H1 (cell line): Measurements from ENCODE around the gene SERPINA1. TPM values are rescaled to one million over a fixed set of nuclear protein-coding genes. Genes with fewer than 3 reads are reported as not detected.

Experiments
- CTCF ChIA-PET: fragments of 300-600 bp; sonication (Branson Sonifier 250); formaldehyde crosslinking; loops from one replicate; lab custom pipeline; 2021; ENCODE audit not compliant: partially characterized antibody; lab: Charles Lee
- POLR2A ChIA-PET: fragments of 300-600 bp; sonication (Branson Sonifier 250); formaldehyde crosslinking; loops from one replicate; lab custom pipeline; 2021; ENCODE audit warnings: inconsistent platforms; ENCODE audit not compliant: partially characterized antibody; lab: Charles Lee
- DNase-seq, 2 experiments: peaks; one replicate each; pipeline versions ENCODE4 v3.0.0 to v3.0.0-alpha.2; 2010 to 2022; ENCODE audit warnings: low spot score in 2 of 2, low read depth in 1 of 2, mixed read lengths in 1 of 2
- FAIRE-seq: peaks from 2 replicates; lab custom pipeline; 2011; peaks lifted over from hg19 to GRCh38; lab: Jason Lieb, UNC
- H2AFZ ChIP-seq: 2 replicates; pipeline ENCODE4 v1.8.1; 2012; ENCODE audit warnings: low read length, inconsistent platforms
- H2AK5ac ChIP-seq: 2 replicates; pipeline ENCODE4 v1.6.1; 2013; ENCODE audit warnings: low read depth, low read length
- H2BK120ac ChIP-seq: replicated peaks from 2 replicates; pipeline ENCODE3; 2013; ENCODE audit warnings: low read depth, low read length, inconsistent platforms
- H2BK12ac ChIP-seq: 2 replicates; pipeline ENCODE4 v1.6.1; 2013; ENCODE audit warnings: low read depth, low read length
- H2BK15ac ChIP-seq: 2 replicates; pipeline ENCODE4 v1.6.1; 2013; ENCODE audit warnings: low read length
- H2BK20ac ChIP-seq: 2 replicates; pipeline ENCODE4 v1.6.1; 2013; ENCODE audit warnings: low read length
- H2BK5ac ChIP-seq: 2 replicates; pipeline ENCODE4 v1.6.1; 2013; ENCODE audit warnings: low read depth, low read length
- H3K14ac ChIP-seq: 2 replicates; pipeline ENCODE4 v1.6.1; 2013; ENCODE audit warnings: inconsistent platforms; ENCODE audit not compliant: insufficient read length
- H3K18ac ChIP-seq: 2 replicates; pipeline ENCODE4 v1.6.1; 2013; ENCODE audit warnings: low read length; ENCODE audit errors: extremely low read depth
- H3K23ac ChIP-seq: 2 replicates; pipeline ENCODE4 v1.6.1; 2013; ENCODE audit warnings: inconsistent platforms; ENCODE audit not compliant: insufficient read length
- H3K23me2 ChIP-seq: 2 replicates; pipeline ENCODE4 v1.6.1; 2013; ENCODE audit warnings: low read depth, low read length
- H3K27ac ChIP-seq: 2 replicates; pipeline ENCODE4 v1.6.1; 2011; ENCODE audit warnings: low read depth, low read length, inconsistent platforms
- H3K27me3 ChIP-seq, 4 experiments: replicated peaks in 1 of 4; 1 replicate in 1 of 4; 2 replicates in 3 of 4; pipeline versions ENCODE4 v1.6.1 to v1.8.1; 2011 to 2013; ENCODE audit warnings: low read length in 3 of 4, mild to moderate bottlenecking in 3 of 4, inconsistent platforms in 2 of 4, mixed read lengths in 2 of 4, moderate library complexity in 1 of 4; ENCODE audit not compliant: control insufficient read depth in 3 of 4, insufficient read depth in 3 of 4; ENCODE audit errors: extremely low read depth in 1 of 4
- H3K36me3 ChIP-seq, 4 experiments: 2 replicates each; pipeline versions ENCODE4 v1.6.1 to v1.8.1; 2011 to 2013; ENCODE audit warnings: mild to moderate bottlenecking in 4 of 4, low read length in 3 of 4, moderate library complexity in 2 of 4, control low read depth in 1 of 4, inconsistent platforms in 1 of 4; ENCODE audit not compliant: insufficient read depth in 4 of 4, control insufficient read depth in 2 of 4
- H3K4ac ChIP-seq: replicated peaks from 2 replicates; pipeline ENCODE3; 2013; ENCODE audit warnings: low read length, low read depth, mixed read lengths, inconsistent platforms; ENCODE audit not compliant: insufficient read length
- H3K4me1 ChIP-seq, 4 experiments: replicated peaks in 1 of 4; 1 replicate in 1 of 4; 2 replicates in 3 of 4; pipeline versions ENCODE4 v1.6.1 to v1.8.1; 2011 to 2013; ENCODE audit warnings: low read length in 3 of 4, inconsistent platforms in 2 of 4, mixed read lengths in 1 of 4; ENCODE audit not compliant: insufficient read depth in 4 of 4, control insufficient read depth in 3 of 4
- H3K4me2 ChIP-seq, 2 experiments: 2 replicates each; pipeline versions ENCODE4 v1.6.1 to v1.8.1; 2011 to 2013; ENCODE audit warnings: low read depth in 2 of 2, low read length in 2 of 2, control low read depth in 1 of 2, inconsistent platforms in 1 of 2, mild to moderate bottlenecking in 1 of 2; ENCODE audit not compliant: insufficient read depth in 1 of 2
- H3K4me3 ChIP-seq, 4 experiments: fragments of 200-600, 300-600 bp in 1 of 4; sonication (generic), shearing (Covaris generic), sonication (Bioruptor Twin) in 1 of 4; 2 replicates each; pipeline versions ENCODE4 v1.5.1 to v1.8.1; 2011 to 2016; ENCODE audit warnings: low read length in 4 of 4, low read depth in 3 of 4, control low read depth in 2 of 4, inconsistent platforms in 2 of 4, mild to moderate bottlenecking in 2 of 4, mixed read lengths in 1 of 4, moderate library complexity in 1 of 4; ENCODE audit not compliant: insufficient read depth in 2 of 4; ENCODE audit errors: extremely low read depth in 1 of 4
- H3K56ac ChIP-seq: replicated peaks from 2 replicates; pipeline ENCODE3; 2013; ENCODE audit warnings: low read depth, mild to moderate bottlenecking, mixed read lengths, low read length, inconsistent platforms; ENCODE audit not compliant: insufficient read length
- H3K79me1 ChIP-seq: 2 replicates; pipeline ENCODE4 v1.6.1; 2013; ENCODE audit warnings: low read depth, low read length, control low read depth
- H3K79me2 ChIP-seq, 2 experiments: 2 replicates each; pipeline versions ENCODE4 v1.6.1 to v1.8.1; 2012 to 2013; ENCODE audit warnings: low read length in 2 of 2, mild to moderate bottlenecking in 2 of 2, inconsistent platforms in 1 of 2; ENCODE audit not compliant: insufficient read depth in 2 of 2, control insufficient read depth in 1 of 2
- H3K9ac ChIP-seq, 4 experiments: replicated peaks in 1 of 4; 1 replicate in 1 of 4; 2 replicates in 3 of 4; pipeline versions ENCODE4 v1.6.1 to v1.8.1; 2011 to 2013; ENCODE audit warnings: low read depth in 3 of 4, low read length in 3 of 4, control low read depth in 2 of 4, mild to moderate bottlenecking in 2 of 4, moderate library complexity in 2 of 4, inconsistent platforms in 1 of 4; ENCODE audit errors: extremely low read depth in 1 of 4
- H3K9me3 ChIP-seq, 2 experiments: 2 replicates each; pipeline versions ENCODE4 v1.6.1 to v1.8.1; 2012 to 2013; ENCODE audit warnings: mild to moderate bottlenecking in 2 of 2, moderate library complexity in 2 of 2, control low read depth in 1 of 2, inconsistent platforms in 1 of 2, low read depth in 1 of 2, low read length in 1 of 2, mixed read lengths in 1 of 2; ENCODE audit not compliant: insufficient read depth in 2 of 2
- H4K20me1 ChIP-seq, 2 experiments: replicated peaks in 1 of 2; 2 replicates each; pipeline versions ENCODE3 to v1.8.1; 2011 to 2013; ENCODE audit warnings: inconsistent platforms in 2 of 2, low read length in 2 of 2, mild to moderate bottlenecking in 1 of 2; ENCODE audit not compliant: insufficient read depth in 2 of 2, control insufficient read depth in 1 of 2
- H4K5ac ChIP-seq: 2 replicates; pipeline ENCODE4 v1.6.1; 2013; ENCODE audit warnings: low read length, low read depth, mixed read lengths, inconsistent platforms; ENCODE audit not compliant: insufficient read length
- H4K8ac ChIP-seq: 2 replicates; pipeline ENCODE4 v1.8.0; 2013; ENCODE audit warnings: mild to moderate bottlenecking, moderate library complexity, low read length, inconsistent platforms; ENCODE audit not compliant: insufficient read depth; ENCODE audit errors: extremely low read depth
- H4K91ac ChIP-seq: replicated peaks from 2 replicates; pipeline ENCODE3; 2013; ENCODE audit warnings: low read length, mixed read lengths, inconsistent platforms; ENCODE audit not compliant: insufficient read length
- ASH2L ChIP-seq: fragments of 200-600, 300-600 bp; sonication (generic); IDR thresholded peaks from one replicate; pipeline ENCODE4 v1.7.1; 2017; ENCODE audit warnings: low read length
- BCL11A ChIP-seq, 2 experiments: IDR thresholded peaks; one replicate each; pipeline ENCODE4 v1.6.1; 2011; ENCODE audit warnings: low read depth in 2 of 2, low read length in 2 of 2, mild to moderate bottlenecking in 2 of 2
- BRCA1 ChIP-seq: IDR thresholded peaks from 2 replicates; pipeline ENCODE4 v1.6.1; 2012; ENCODE audit warnings: low read depth, low read length, improper control_type of control experiment
- CTCF ChIP-seq, 3 experiments: IDR thresholded peaks; 1 replicate in 2 of 3; 2 replicates in 1 of 3; pipeline versions ENCODE4 v1.5.1 to v1.6.1; 2011; ENCODE audit warnings: low read length in 3 of 3, mild to moderate bottlenecking in 3 of 3, inconsistent platforms in 2 of 3, low read depth in 1 of 3, moderate library complexity in 1 of 3; ENCODE audit not compliant: insufficient read depth in 1 of 3; ENCODE audit errors: control extremely low read depth in 1 of 3
- KDM4A ChIP-seq: IDR thresholded peaks from one replicate; pipeline ENCODE4 v1.7.1; 2012; ENCODE audit warnings: low read depth, mild to moderate bottlenecking, moderate library complexity, low read length, inconsistent platforms; ENCODE audit not compliant: severe bottlenecking
- MAFK ChIP-seq: IDR thresholded peaks from 2 replicates; pipeline ENCODE4 v1.6.1; 2012; ENCODE audit warnings: low read depth, mild to moderate bottlenecking, improper control_type of control experiment, low read length
- POLR2AphosphoS5 ChIP-seq: IDR thresholded peaks from 2 replicates; pipeline ENCODE4 v1.6.1; 2011; ENCODE audit warnings: low read depth, low read length
- RBBP5 ChIP-seq: IDR thresholded peaks from 2 replicates; pipeline ENCODE4 v1.7.1; 2012; ENCODE audit warnings: low read depth, mild to moderate bottlenecking, inconsistent platforms, low read length, moderate library complexity, borderline replicate concordance
- SRF ChIP-seq: IDR thresholded peaks from 2 replicates; pipeline ENCODE4 v1.6.1; 2011; ENCODE audit warnings: mild to moderate bottlenecking, low read depth, low read length, moderate library complexity
- WGBS, 2 experiments: shearing (Covaris generic) in 1 of 2; methylation state at CpG; one replicate each; pipeline versions ENCODE4 v1.1.6 to v1.1.7; 2013 to 2015; ENCODE audit warnings: low lambda C conversion rate in 2 of 2, mixed read lengths in 2 of 2, inconsistent platforms in 1 of 2, low coverage in 1 of 2, missing lambda C conversion rate in 1 of 2; ENCODE audit not compliant: insufficient replicate concordance in 2 of 2, insufficient coverage in 1 of 2, insufficient read length in 1 of 2; ENCODE audit errors: extremely low coverage in 1 of 2, missing lambda C conversion rate in 1 of 2; 5-methylcytosine and 5-hydroxymethylcytosine counted together
- polyA plus RNA-seq, 7 experiments: library from polyadenylated mRNA; depleted of rRNA in 3 of 7; stranded (reverse) in 5 of 7; unstranded in 2 of 7; fragments of >200 nt in 5 of 7; fragments of 200-250 nt in 2 of 7; gene quantifications; 1 replicate in 5 of 7; 2 replicates in 1 of 7; 4 replicates in 1 of 7; pipeline versions ENCODE4 v1.2.1 to v1.2.3, GENCODE V29; 2011 to 2013; ENCODE audit warnings: missing spikeins in 2 of 7, mixed read lengths in 2 of 7
- total RNA-seq: library from RNA; stranded (reverse); fragmentation: NEBNext Ultra II Directional; extraction: Animal tissue kit (Norgen Biotek cat#: 25700); gene quantifications from 2 replicates; pipeline ENCODE4 v1.2.1, GENCODE V29; 2021

The SERPINA1 gene
- total and polyA plus RNA-seq, 2 of the 8 experiments (the other 6 are each of a cell fraction or from before 2014, with no cell fraction given), result 0.08 TPM; not detected in 1

GRCh38 chr14:94357166-94357565 is 31.2 kb downstream of the SERPINA1 start:
- Histone ChIP-seq H3K23ac (no peak overlapping the region), H2BK15ac (no peak overlapping the region), H3K56ac (no peak overlapping the region), H4K5ac (no peak overlapping the region), H2BK5ac (no peak overlapping the region), H4K91ac (no peak overlapping the region), H3K4me2 (no peak overlapping the region), H3K27ac (no peak overlapping the region), H3K14ac (no peak overlapping the region), H2BK12ac (no peak overlapping the region), H3K23me2 (no peaks in the 10 kb centered on the region), H3K79me2 (no peaks in the 10 kb centered on the region), H2AK5ac (no peak overlapping the region), H4K8ac (no peak overlapping the region), H3K9ac (no peak overlapping the region), H3K18ac (no peak overlapping the region), H3K4ac (no peak overlapping the region), H2BK20ac (no peak overlapping the region), H2BK120ac (no peak overlapping the region), H4K20me1 (no peaks in the 10 kb centered on the region), H3K79me1 (no peaks in the 10 kb centered on the region), H3K4me3 (no peak overlapping the region), H3K36me3 (no peaks in the 10 kb centered on the region), H3K9me3 (no peaks in the 10 kb centered on the region), H3K27me3 (no peaks in the 10 kb centered on the region), H3K4me1 (peaks cover 0 to 8% (median 3%) of the 10 kb centered on the region in 4 experiments; a peak in 1 of 7 replicates), H2AFZ (no peak overlapping the region)
- ChIA-PET CTCF (interaction anchor here (0.6 to 2.7 kb wide), 14 partner anchors 8 to 491 kb away, joined by 3 to 15 read pairs (median 4); no protein-coding TSS in a partner anchor), POLR2A (interaction anchor here (0.7 kb wide), 1 partner anchor 18 kb away, joined by 3 read pairs; no protein-coding TSS in a partner anchor)
- 54% methylated on average over 1 of the region's 1 CpG; no CpG with 5 or more reads in 1 of the 2 experiments for WGBS, 2 experiments
- FAIRE-seq (no peak), DNase-seq (no peak)
- TF ChIP-seq CTCF (IDR thresholded peaks at IDR 0.05; ENCODE audit: control extremely low read depth in 1 of 3, insufficient read depth in 1 of 3, low read depth in 1 of 3, low read length in 3 of 3), result no peak
- TF ChIP-seq SRF, result no peak
- no peak for TF ChIP-seq BCL11A (IDR thresholded peaks at IDR 0.05; ENCODE audit: low read depth in 2 of 2, low read length in 2 of 2)
- no peak for TF ChIP-seq BRCA1
- TF ChIP-seq ASH2L, result no peak
- no peak for TF ChIP-seq POLR2AphosphoS5
- TF ChIP-seq MAFK, result no peak
- no peak for TF ChIP-seq KDM4A
- TF ChIP-seq RBBP5, result no peak
